ENCODE data around the gene INTS1.

The INTS1 gene

DNA sequence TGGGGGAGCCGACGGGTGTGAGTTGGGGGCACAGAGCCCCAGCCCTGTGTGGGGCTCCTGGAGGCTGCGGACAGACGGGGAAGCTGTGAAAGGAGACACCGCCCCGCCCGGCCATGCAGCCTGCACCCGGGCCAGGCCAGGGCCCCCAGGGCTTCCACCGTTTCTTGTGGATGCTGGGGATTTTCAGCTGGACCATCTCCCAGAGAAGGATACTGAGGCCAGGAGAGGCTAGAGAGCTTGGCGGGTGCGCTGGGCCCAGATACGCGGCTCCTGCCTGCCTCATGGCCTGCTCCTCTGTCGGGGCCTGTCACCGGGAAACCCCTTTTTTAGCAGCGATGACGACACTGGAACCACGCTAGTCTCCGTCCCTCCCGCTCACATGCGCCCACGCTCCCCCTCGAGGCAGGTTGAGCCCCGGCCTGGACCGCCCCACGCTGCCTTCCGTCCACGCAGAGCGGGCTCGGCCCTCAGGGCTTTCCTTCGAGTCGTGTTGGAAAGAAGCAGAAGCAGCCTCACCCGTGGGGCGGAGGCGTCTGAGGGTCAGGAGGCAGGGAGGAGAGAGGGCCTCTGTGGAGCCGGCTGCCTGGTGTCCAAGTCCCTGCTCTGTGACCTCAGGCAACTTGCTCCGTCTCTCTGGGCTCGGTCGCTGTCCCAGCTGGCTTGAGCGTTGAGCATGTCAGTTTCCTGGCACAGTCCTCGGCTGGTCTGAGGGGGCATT lies 40.1 kb upstream of the INTS1 start:
- Mint-ChIP-seq H3K36me3 (no peaks in the 10 kb centered on the region), H3K27ac (peak overlapping the region; percentile 12), H3K4me1 (no peaks in the 10 kb centered on the region), H3K9me3 (no peaks in the 10 kb centered on the region), H3K4me3 (no peak overlapping the region), H3K27me3 (no peaks in the 10 kb centered on the region)

GRCh38 chr7:1543826-1544177 lies 39.6 kb upstream of the INTS1 start:
- no peaks in the 10 kb centered on the region for H3K27me3 Mint-ChIP-seq
- no peaks in the 10 kb centered on the region for H3K4me1 Mint-ChIP-seq
- no peak overlapping the region for H3K27ac Mint-ChIP-seq
- H3K4me3 Mint-ChIP-seq, result no peak overlapping the region
- H3K9me3 Mint-ChIP-seq, result no peaks in the 10 kb centered on the region
- H3K36me3 Mint-ChIP-seq, result no peaks in the 10 kb centered on the region

GRCh38 chr7:1542841-1543747 lies 38.9 kb upstream of the INTS1 start:
- no peak overlapping the region for H3K27ac Mint-ChIP-seq
- no peak overlapping the region for H3K4me3 Mint-ChIP-seq
- no peaks in the 10 kb centered on the region for H3K36me3 Mint-ChIP-seq
- no peaks in the 10 kb centered on the region for H3K9me3 Mint-ChIP-seq
- H3K4me1 Mint-ChIP-seq, result no peaks in the 10 kb centered on the region
- no peaks in the 10 kb centered on the region for H3K27me3 Mint-ChIP-seq

DNA sequence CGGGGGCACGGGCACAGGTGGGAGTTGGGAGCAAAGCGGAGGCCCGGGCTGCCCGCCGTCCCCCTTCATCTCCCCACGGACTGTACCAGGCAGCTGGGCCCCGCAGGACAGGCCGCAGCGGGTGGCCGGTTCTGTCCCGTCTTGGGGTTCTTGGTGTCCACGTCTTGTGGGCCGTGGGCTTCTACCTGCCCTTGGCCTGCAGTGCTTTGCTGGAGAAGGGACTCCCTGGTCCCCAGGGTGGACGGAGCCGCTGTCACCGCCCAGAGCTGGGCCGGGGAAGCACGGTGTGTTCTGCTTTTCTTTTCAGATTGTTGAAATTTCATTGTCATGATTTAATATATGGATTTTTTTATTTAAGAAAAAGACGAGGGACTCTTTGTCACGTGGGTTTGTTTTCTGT lies 38.1 kb upstream of the INTS1 start:
- Mint-ChIP-seq H3K27me3 (no peaks in the 10 kb centered on the region), H3K9me3 (no peaks in the 10 kb centered on the region), H3K36me3 (no peaks in the 10 kb centered on the region), H3K4me1 (no peaks in the 10 kb centered on the region), H3K27ac (no peak overlapping the region), H3K4me3 (no peak overlapping the region)

GRCh38 chr7:1541431-1542162 lies 37.4 kb upstream of the INTS1 start:
- Mint-ChIP-seq H3K27me3 (no peaks in the 10 kb centered on the region), H3K36me3 (no peaks in the 10 kb centered on the region), H3K9me3 (no peaks in the 10 kb centered on the region), H3K4me1 (no peaks in the 10 kb centered on the region), H3K4me3 (no peak overlapping the region), H3K27ac (no peak overlapping the region)

DNA sequence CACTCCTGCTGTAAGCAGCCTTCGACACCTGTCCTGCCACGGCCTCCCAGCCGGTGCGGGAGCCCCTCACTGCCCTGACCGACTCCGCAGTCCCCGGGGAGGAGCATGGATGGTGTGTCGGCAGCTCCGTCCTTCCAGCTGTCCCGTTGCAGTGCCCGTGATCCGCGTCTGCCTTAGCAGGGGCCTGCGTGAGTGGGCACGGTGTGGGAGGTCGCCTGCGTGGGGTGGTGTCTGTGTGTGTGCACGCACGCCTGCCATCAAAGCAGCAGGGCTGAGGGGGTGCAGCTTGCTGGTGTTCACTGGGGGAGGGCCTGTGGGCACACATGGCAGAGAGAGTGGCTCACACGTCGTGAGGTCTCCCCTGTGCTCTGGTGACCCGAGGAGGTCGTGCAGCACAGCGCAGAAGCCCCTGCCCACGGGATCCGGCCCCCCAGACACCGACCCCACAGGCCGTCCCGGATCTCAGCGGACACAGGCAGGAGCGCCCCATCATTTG lies 36.6 kb upstream of the INTS1 start:
- peaks cover 2% of the 10 kb centered on the region for H3K36me3 Mint-ChIP-seq
- no peaks in the 10 kb centered on the region for H3K27me3 Mint-ChIP-seq
- no peak overlapping the region for H3K4me3 Mint-ChIP-seq
- H3K27ac Mint-ChIP-seq, result no peak overlapping the region
- H3K4me1 Mint-ChIP-seq, result peaks cover 3% of the 10 kb centered on the region
- no peaks in the 10 kb centered on the region for H3K9me3 Mint-ChIP-seq

GRCh38 chr7:1539882-1540775 lies 35.9 kb upstream of the INTS1 start:
- Mint-ChIP-seq H3K27me3 (no peaks in the 10 kb centered on the region), H3K36me3 (peaks cover 2% of the 10 kb centered on the region), H3K27ac (no peak overlapping the region), H3K9me3 (no peaks in the 10 kb centered on the region), H3K4me1 (peaks cover 3% of the 10 kb centered on the region), H3K4me3 (no peak overlapping the region)

GRCh38 chr7:1539181-1539881 lies 35.1 kb upstream of the INTS1 start:
- Mint-ChIP-seq H3K27me3 (no peaks in the 10 kb centered on the region), H3K4me3 (no peak overlapping the region), H3K36me3 (peaks cover 2% of the 10 kb centered on the region), H3K4me1 (peaks cover 3% of the 10 kb centered on the region), H3K27ac (no peak overlapping the region), H3K9me3 (no peaks in the 10 kb centered on the region)

DNA sequence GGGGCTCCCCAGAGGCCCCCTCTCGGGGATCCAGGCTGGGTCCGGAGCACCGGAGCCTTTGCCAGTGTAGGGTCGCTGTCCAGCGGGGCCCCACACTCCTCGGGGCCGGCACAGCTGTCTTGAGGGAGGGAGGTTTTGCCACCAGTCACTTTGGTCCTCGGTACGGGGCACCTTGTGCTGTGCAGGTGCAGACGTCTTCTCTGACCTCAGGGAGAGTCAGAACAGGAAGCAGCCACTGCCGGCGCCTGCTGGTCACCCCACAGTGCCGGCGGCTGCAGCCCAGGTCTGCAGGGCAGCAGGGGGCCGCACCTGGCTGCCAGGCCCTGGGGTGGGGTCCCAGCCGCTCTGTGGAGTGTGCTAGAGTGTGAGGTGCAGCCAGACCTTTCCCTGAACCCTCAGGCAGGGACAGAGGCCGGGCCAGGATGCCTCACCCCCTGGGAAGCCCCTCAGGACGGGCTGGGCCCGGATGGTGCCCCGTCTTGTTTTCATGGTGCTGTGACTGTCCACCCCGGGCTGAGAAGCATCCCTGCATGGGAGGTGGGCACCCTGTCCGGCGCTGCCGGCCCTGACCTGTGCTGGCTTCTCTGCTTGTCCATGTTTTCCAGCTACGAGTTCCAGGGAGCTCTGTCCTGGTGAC lies 34.5 kb upstream of the INTS1 start:
- no peak overlapping the region for H3K4me3 Mint-ChIP-seq
- no peaks in the 10 kb centered on the region for H3K27me3 Mint-ChIP-seq
- peaks cover 6% of the 10 kb centered on the region for H3K4me1 Mint-ChIP-seq
- H3K9me3 Mint-ChIP-seq, result no peaks in the 10 kb centered on the region
- H3K27ac Mint-ChIP-seq, result no peak overlapping the region
- peaks cover 2% of the 10 kb centered on the region for H3K36me3 Mint-ChIP-seq

- Mint-ChIP-seq H3K27me3 (no peaks in the 10 kb centered on the region), H3K27ac (no peak overlapping the region), H3K9me3 (no peaks in the 10 kb centered on the region), H3K4me1 (peaks cover 15% of the 10 kb centered on the region), H3K4me3 (no peak overlapping the region), H3K36me3 (peaks cover 2% of the 10 kb centered on the region)
Measured at GRCh38 chr7:1537535-1538412, 33.6 kb upstream of the INTS1 start.

DNA sequence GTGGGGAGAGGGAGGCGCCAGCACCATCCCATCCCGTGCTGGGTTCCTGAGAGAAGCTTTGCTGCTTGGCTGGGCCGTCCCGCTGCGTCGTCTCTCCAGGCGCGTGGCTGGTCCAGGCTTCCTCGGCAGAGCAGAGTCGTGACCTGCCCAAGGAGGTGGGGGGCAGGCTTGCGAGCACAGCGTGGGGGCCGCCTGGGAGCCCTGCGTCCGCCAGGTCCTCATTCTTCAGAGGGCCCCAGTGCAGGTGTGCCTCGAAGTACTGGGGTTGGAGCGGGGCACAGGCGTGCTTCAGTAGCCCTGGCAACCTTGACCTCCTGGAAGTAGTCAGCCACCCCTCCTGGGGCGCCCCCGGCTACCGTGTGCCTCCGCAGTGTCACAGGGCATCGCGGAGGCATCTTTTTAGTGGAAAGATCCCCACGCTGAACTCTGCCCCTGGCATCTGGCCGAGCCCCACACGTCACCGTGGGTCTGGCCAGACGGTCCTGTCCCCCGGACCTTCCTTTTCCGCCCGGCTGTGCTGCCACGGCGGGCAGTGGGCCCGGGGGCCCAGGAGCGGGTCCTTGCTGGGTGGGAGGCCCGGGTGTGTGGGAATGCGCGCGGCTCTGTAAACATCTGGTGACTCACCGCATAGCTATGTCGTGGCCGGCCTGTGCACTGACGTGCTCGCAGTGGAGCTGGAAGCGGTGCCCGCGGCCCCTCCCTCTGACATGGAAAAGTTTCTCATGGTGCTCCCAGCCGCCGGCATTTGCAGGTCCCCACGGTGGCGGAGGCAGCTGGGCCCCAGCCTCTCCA lies 32.8 kb upstream of the INTS1 start:
- Mint-ChIP-seq H3K27ac (peak overlapping the region; percentile 68), H3K36me3 (peaks cover 2% of the 10 kb centered on the region), H3K27me3 (no peaks in the 10 kb centered on the region), H3K4me1 (peaks cover 21% of the 10 kb centered on the region), H3K4me3 (no peak overlapping the region), H3K9me3 (no peaks in the 10 kb centered on the region)

DNA sequence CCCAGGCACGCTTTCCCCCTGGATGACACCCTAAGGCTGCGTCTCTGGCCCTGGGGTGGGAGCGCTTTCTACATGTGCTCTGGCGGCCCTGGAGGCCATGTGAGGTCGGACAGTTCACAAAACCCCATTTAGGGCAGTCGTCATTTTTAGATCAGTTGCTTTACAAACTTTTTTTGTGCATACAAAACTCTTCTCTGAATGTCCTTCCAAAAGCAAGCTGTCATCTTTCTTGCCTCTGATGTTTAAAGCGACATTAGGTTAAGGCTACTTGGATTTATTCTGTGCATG lies 32.2 kb upstream of the INTS1 start:
- Mint-ChIP-seq H3K36me3 (peaks cover 2% of the 10 kb centered on the region), H3K27ac (peak overlapping the region; percentile 68), H3K27me3 (no peaks in the 10 kb centered on the region), H3K4me3 (no peak overlapping the region), H3K9me3 (no peaks in the 10 kb centered on the region), H3K4me1 (peaks cover 21% of the 10 kb centered on the region)
